Lung microvascular endothelial cell (primary cell): Measurements from ENCODE around the gene WARS2. TPM values are rescaled to one million over a fixed set of nuclear protein-coding genes. Genes with fewer than 3 reads are reported as not detected.
"Not testable (repeated sequence)": the region's sequence is repeated elsewhere in the genome, so short reads cannot be mapped to it uniquely, and the experiment has no call there.

Experiments
- DNase-seq, 2 donors: peaks; one replicate each; pipeline versions ENCODE4 v3.0.0 to v3.0.0-alpha.2; 2010; ENCODE audit warnings: low read depth in 2 of 2
- total RNA-seq: library from RNA; depleted of rRNA; stranded (reverse); fragments of >200 nt; gene quantifications from 2 replicates; pipeline ENCODE4 v1.2.1, GENCODE V29; 2014

The WARS2 gene
- 14.8 and 15.5 TPM in 2 replicates for total RNA-seq

DNA sequence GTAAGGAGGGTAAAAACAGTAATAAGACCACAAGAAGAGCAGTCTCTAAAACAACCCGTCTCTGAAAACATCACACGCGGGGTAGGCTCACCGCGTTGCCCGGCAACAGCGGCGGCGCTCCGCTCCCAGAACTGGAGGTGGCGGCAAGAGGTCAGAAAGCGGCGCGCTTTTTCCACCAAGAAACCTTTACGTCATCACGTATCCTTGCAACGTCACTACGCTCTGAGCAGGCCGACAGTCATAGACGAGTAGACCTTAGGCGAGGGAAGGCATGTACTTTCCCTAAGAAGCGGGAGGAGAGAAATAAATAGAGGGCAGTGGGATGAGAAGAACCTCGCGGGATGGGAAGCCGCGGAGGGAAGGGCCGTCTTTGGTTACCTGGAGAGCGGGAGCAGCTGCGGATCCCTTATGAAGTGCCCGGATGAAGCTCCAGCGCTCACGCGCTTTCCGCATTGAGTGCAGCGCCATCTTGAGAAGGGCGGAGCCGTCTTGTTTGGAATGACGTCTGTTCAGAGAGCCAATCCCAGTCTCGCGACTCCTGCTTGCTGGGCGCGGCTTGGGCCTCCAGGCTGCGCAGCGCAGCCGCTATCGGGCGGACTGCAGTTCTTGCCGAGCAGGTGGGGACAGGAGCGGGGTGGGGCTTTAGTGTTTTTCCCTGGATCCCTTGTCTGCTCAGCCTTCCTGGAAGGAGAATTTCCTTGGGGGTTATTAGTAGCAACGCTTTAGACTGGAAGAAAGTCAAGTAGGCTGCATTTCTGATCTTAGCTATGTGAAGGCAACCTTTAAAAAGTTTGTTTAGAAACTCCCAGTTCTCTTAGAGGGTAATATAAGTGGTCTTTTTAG lies at the start of gene WARS2:
Gene WARS2 (minus strand): TSS at position 477 of the 843 bp plus-strand sequence. CDS start 9 bp downstream, at position 468.
- peak; percentile 98 for DNase-seq

DNA sequence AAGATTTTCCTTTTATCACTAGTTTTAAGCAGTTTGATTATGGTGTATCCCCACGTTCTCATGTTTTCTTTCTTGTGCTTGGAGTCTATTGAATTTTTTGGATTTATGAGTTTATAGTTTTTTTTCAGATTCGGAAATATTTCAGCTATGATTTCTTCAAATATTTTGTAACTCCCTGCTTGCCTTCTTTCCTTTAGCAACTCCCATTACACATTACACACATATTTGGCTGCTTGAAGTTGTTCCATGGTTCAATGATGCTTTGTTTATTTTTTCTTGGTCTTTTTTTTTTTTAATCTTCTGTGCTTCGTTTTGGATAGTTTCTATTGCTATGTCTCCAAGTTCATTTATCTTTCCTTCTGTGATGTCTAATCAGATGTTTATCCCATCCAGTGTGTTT lies 48.5 kb upstream of the WARS2 start:
- DNase-seq, result no peak

DNA sequence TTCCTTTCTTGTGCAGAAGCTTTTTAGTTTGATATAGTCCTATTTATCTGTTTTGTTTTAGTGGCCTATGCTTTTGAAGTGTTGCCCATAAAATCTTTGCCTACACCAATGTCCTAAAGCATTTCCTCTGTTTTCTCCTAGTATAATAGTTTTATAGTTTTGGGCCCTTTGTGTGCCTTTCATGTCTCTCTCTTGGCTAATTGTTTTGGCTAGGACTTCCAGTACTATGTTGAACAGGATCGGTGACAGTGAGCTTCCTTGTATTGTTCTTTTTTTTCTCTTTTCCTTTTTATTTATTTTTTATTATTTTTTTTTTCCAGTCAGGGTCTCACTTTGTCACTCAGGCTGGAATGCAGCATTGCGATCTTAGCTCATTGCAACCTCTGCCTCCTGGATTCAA lies 47.0 kb upstream of the WARS2 start:
- peak; percentile 12 to 89 for DNase-seq

DNA sequence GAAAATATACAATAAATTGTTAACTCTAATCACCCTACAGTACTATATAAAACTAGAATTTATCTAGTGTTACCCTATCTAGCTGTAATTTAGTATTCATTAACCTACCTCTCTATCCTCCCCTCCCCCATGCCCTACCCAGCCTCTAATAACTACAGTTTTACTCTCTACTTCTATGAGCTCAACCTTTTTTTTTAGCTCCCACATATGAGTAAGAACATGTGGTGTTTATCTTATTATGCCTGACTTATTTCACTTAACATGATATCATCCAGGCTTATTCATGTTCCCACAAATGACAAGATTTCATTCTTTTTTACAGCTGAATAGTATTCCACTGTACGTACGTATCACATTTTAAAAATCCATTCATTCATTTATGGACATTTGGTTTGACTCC lies 46.0 kb upstream of the WARS2 start:
- no peak for DNase-seq

DNA sequence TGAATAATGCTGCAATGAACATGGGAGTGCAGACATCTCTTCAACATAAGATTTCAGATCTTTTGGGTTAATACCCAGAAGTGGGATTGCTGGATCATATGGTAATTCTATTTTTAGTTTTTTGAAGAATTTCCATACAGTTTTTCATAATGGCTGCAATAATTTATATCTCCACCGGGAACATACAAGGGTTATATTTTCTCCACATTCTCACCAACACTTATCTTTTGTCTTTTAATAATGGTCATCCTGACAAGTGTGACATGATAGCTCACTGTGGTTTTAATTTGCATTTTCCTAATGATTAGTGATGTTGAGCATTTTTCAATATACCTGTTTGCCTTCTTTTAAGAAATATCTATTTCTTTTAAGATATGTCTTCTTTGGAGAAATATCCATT lies 44.5 kb upstream of the WARS2 start:
- DNase-seq, result no peak

DNA sequence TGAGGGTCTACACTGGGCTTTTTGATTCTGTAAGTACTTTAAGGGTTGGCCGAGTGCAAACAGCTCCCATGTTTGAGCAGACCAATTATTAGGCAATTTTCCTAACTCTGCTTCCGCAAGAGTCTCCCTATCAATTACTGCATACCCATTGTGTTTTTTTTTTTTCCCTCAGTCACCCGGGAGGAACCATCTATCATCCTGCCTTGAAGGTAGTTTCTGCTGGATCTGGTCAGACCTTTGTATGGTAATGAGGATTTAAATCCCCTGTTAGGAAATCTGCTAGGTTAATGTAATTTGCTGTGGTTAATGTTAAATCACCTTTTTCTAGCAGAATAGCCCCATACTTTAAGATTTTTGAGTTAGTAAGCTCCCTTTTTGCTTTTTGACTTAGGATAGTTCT lies 40.8 kb upstream of the WARS2 start:
- DNase-seq, result no peak

DNA sequence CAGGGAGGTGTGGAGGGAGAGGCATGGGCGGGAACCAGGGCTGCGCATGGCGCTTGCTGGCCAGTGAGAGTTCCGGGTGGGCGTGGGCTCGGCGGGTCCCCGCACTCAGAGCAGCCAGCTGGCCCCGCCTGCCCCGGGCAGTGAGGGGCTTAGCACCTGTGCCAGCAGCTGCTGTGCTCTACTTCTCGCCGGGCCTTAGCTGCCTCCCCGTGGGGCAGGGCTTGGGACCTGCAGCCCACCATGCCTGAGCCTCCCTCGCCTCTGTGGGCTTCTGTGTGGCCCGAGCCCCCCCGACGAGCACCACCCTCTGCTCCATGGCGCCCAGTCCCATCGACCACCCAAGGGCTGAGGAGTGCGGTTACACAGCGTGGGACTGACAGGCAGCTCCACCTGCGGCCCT lies 38.6 kb upstream of the WARS2 start:
- DNase-seq, result no peak

DNA sequence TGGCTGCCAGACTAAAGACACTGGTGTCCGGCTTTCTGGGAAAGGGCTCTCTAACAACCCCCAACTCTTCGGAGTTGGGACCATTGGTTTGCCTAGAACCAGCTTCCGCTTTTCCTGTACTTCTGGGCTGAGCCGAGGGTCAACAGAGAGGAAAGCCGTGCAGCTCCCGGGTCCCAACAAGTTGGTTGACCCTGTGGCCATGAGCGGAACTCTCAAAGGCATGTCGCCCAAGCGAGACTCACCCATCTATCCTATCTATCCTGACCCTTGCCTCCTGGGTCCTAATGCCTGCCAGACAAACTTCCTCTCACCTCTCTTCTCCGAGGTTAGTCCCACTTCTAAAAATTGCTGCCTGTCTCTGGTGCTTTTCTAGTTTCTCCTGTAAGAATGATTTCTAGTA lies 32.5 kb upstream of the WARS2 start:
- DNase-seq, result not testable (repeated sequence)

DNA sequence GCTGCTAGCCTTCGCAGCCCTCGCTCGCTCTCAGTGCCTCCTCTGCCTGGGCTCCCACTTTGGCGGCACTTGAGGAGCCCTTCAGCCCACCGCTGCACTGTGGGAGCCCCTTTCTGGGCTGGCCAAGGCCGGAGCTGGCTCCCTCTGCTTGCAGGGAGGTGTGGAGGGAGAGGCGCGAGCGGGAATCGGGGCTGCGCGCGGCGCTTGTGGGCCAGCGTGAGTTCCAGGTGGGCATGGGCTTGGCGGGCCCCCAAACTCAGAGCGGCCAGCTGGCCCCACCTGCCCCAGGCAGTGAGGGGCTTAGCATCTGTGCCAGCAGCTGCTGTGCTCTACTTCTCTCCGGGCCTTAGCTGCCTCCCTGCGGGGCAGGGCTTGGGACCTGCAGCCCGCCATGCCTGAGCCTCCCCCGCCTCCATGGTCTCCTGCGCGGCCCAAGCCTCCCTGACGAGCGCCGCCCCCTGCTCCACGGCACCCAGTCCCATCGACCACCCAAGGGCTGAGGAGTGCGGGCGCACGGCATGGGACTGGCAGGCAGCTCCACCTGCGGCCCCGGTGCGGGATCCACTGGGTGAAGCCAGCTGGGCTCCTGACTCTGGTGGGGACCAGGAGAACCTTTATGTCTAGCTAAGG lies 31.0 kb upstream of the WARS2 start:
- DNase-seq, result not testable (repeated sequence)

DNA sequence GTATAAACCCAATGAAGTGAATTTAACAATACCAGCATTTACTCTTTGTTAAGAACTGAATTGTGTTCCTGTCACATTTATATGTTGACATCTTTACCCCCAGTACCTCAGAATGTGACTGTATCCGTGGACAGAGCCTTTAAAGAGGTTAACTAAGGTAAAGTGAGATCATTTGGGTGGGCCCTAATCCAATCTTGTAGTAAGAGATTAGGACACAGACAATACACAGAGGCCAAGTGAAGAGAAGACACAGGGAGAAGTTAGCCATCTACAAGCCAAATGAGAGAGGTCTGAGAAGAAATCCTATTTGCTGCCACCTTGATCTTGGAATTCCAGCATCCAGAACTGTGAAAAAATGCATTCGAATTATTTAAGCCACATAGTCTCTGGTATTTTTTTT lies 22.9 kb upstream of the WARS2 start:
- DNase-seq, result no peak

DNA sequence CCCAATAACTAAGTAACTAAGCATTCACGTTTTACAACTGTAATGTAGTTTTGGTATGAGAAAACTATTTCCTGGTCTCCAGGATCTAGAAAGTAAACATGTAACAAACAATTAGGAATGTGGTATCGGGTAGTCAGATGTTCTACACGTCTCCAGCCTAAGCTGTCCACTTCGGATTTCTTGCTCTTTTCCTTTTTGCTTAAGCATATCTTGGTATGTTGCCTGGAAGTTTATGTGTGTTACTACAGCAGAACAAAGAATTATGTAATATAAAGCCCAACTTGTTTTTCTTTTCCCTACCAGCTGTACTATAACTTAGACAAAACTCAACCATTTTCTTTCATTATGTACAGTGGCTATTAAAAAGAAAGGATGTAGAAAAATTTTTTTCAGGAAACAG lies 20.4 kb upstream of the WARS2 start:
- DNase-seq, result peak; percentile 42 to 75

DNA sequence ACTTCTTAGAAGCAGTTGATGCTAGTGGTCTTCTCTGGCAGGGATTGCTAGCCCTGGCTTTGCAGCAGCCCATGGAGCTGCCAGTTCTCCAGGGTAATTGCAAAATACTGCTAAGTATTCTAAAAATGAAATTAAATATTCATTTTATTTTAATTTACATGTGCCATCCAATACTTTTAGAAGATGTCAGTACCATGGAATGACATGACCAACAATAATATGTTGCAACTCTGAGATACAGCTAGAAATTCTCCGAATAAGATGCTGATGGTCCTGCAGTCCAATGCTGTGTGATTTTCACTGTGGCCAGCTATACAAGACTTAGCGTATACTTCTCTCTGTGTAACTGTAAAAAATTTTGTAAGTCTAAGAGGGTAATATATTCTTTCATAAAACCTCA lies 20.0 kb upstream of the WARS2 start:
- no peak for DNase-seq

DNA sequence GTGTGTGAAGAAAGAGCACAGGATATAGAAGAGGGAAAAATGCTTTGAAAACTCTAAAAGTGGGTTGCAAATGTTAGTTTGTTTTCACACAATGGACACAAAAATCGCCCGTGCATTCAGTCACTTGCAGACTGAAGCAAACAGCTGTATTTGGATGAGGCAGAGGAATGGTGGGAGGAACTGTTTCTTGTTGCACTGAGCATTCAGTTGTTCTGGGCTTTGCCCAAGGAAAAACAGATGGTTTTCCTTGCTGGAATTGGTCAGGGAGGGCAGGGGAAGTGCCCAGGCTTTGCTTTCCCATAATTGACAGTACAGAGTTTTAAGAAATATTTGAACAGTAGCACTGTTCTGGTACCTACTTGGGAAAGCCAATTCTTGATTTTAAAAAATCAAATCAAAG lies 19.5 kb upstream of the WARS2 start:
- no peak for DNase-seq

DNA sequence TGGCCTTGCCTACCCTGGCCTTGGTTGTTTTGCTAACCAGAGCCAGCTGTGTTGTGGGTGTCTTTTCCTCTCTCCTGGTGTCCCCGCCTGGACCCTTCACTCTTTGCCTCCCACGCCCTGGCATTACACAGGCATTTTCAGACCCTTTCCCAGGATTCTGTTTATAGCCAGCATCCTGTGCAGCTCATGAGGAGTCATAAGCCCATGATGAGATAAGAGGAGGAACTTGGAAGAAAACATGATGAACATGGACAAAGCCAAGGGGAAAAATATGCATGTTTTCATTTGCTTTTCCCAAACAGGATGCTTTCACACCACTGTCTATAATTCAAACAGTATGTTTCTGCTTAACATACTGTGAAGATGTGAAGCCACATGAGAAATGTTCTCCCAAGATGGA lies 18.7 kb upstream of the WARS2 start:
- peak in 1 of 2 donors; percentile 67 for DNase-seq

DNA sequence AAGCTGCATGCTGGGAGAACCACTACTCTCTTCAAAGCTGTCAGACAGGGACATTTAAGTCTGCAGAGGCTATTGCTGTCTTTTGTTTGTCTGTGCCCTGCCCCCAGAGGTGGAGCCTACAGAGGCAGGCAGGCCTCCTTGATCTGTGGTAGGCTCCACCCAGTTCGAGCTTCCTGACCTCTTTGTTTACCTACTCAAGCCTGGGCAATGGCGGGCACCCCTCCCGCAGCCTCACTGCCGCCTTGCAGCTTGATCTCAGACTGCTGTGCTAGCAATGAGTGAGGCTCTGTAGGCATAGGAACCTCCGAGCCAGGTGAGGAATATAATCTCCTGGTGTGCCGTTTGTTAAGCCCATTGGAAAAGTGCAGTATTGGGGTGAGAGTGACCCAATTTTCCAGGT lies 16.3 kb upstream of the WARS2 start:
- not testable (repeated sequence) for DNase-seq

DNA sequence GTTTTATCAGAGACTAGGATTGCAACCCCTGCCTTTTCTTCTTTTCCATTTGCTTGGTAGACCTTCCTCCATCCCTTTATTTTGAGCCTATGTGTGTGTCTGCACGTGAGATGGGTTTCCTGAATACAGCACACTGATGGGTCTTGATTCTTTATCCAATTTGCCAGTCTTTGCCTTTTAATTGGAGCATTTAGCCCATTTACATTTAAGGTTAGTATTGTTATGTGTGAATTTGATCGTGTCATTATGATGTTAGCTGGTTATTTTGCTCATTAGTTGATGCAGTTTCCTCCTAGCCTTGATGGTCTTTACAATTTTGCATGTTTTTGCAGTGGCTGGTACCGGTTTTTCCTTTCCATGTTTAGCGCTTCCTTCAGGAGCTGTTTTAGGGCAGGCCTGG lies 14.6 kb upstream of the WARS2 start:
- not testable (repeated sequence) for DNase-seq

DNA sequence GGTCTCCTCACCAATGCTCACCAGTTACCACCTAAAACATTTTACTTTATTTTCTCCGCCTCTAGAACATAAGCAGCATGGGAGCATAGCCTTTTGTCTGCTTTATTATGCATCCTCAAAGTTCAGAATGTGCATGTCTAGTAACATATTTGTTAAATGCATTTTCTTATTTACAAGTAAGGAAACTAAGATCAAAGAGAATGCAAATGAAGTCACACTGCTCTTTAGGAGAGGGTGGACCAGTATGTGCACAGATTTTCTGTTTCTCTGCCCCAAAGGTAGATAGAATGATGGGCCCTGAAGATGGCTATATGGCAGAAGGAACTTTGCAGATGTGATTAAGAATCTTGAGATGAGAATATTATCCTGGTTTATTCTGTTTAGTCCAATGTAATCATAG lies 9.7 kb upstream of the WARS2 start:
- DNase-seq, result no peak

DNA sequence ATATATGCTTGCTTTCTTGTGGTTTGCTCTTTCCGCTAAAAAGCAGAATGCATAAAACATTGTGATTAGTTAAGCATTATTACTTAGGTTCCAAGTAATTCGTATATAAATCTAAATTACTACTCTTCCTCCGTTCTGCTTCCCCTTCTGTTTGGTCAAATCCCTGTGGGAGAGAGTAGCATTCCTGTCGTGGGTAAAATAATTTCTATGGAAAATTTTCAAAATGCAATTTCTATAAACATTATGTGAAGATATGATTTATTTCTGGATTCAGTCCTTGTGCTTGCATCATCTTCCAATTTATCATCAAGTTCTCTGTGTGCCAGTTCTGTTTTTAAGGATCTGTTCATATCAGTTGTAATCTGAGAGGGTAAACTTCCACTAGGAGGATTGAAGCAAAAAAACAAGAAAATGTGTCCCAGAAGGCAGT lies 7.2 kb upstream of the WARS2 start:
- DNase-seq, result no peak

DNA sequence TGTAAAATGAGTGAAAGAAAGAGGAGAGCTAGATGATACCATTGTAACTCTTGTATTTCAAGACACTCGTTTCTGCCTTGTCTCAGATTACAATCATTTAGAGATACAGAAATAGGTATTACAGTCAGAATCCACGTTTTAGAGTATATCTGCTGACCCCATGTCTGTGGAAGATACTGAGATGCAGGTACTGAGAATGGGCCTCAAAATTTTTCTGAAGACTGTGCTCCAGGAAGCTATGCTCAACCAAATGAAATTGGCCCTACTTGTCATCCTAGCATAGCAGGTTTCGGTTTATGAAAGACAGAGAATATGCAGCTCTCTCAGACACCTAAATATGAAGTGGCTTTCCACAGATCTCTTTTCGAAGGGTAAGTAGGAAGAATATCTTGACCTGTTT lies 6.0 kb upstream of the WARS2 start:
- DNase-seq, result no peak

DNA sequence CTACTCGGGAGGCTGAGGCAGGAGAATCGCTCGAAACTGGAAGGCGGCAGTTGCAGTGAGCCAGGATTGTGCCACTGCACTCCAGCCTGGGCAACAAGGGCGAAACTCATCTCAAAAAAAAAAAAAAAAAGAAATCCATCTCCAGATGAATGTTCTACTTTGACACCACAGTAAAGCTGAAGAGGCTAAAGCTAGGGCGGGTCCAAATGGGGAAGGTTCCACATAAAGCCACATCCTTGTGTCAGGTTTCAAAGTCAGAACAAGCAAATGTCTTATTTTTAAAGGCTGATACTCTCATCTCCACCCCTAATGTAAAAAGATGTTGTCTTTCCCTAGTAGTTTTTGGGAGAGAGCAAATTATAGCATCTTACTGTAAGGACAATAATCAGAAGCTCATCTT lies 4.4 kb upstream of the WARS2 start:
- DNase-seq, result no peak

DNA sequence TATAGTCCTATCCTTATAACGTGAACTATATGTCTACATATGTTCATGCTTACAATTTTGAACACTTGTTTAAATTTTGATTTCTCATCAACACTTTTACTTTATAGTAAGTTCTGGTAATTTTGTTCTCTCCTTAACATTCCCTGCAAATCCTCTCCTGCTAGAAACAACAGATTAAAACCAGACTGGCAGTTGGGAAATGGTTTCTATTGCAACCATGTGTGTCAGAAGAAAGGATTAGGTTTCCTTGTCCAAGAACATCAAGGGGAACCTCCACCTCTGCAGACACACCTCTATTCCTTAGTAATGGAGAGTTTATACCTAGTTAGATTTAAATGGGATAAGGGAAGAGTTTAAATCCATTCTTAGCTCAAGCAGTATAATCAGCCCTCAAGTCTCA lies 3.3 kb upstream of the WARS2 start:
- no peak for DNase-seq

DNA sequence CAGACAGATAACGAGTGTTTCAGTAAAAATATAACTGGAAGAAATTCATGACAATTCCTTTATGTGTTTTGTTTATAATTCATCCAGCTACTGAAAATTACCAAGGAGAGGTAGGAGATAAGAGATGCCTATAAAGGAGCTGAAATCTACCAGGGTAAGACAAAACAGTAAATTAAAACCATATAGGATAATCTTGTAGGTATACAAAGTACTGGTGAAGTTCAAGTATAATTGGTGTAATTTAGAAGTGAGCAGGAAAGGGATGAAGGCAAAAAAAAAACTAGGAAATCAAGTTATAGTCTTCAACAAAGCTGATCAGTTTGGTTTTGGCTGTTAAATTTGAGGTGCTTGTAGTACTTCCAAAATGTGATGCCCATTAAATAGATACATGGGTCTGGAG lies 1.2 kb upstream of the WARS2 start:
- no peak for DNase-seq

DNA sequence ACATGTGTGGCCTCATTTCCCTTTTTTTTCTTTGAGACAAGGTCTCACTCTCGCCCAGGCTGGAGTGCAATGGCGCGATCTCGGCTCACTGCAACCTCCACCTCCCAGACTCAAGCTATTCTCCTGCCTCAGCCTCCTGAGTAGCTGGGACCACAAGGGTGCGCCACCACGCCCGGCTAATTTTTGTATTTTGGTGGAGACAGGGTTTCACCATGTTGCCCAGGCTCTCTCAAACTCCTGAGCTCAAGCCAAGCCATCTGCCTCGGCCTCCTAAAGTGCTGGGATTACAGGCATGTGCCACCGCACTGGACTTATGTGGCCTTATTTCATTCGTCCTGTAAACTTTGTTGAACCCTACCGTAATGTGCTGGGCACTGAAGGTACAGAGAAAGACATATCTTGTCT lies 569 bp upstream of the WARS2 start:
- DNase-seq, result peak; percentile 22 to 48
